Activated CD8-positive, alpha-beta memory T cell treated with anti-CD3 and anti-CD28 coated beads, Interleukin-2, amount 50 U/mL, for 24 hours (primary cell): ENCODE results near the gene CTIF.

Experiments used
- DNase-seq: peaks from one replicate; pipeline ENCODE4 v3.0.0-alpha.2; 2020; ENCODE audit errors: extremely low read depth

The CTIF gene

GRCh38 chr18:48847807-48848486 lies 309.1 kb downstream of the CTIF start:
- no peak for DNase-seq

GRCh38 chr18:48848641-48849143 lies 309.9 kb downstream of the CTIF start:
- DNase-seq, result no peak

GRCh38 chr18:48850822-48851598 lies 312.2 kb downstream of the CTIF start:
- no peak for DNase-seq

- DNase-seq, result no peak
Measured at GRCh38 chr18:48851599-48851960, 312.7 kb downstream of the CTIF start.

GRCh38 chr18:48852292-48852691 lies 313.5 kb downstream of the CTIF start:
- no peak for DNase-seq

- no peak for DNase-seq
Measured at GRCh38 chr18:48852794-48853193, 314.0 kb downstream of the CTIF start.

- DNase-seq, result no peak
Measured at GRCh38 chr18:48853588-48853987, 314.8 kb downstream of the CTIF start.

GRCh38 chr18:48854780-48855179 lies 315.9 kb downstream of the CTIF start:
- no peak for DNase-seq

GRCh38 chr18:48855422-48856377 lies 316.9 kb downstream of the CTIF start:
- DNase-seq, result no peak

- no peak for DNase-seq
Measured at GRCh38 chr18:48857023-48857694, 318.3 kb downstream of the CTIF start.

- DNase-seq, result no peak
Measured at GRCh38 chr18:48858676-48859075, 319.8 kb downstream of the CTIF start.

GRCh38 chr18:48859311-48860268 lies 320.8 kb downstream of the CTIF start:
- no peak for DNase-seq

GRCh38 chr18:48860269-48861180 lies 321.7 kb downstream of the CTIF start:
- DNase-seq, result no peak

- DNase-seq, result no peak
Measured at GRCh38 chr18:48861181-48861708, 322.4 kb downstream of the CTIF start.

GRCh38 chr18:48862132-48862531 lies 323.3 kb downstream of the CTIF start:
- DNase-seq, result no peak

- DNase-seq, result no peak
Measured at GRCh38 chr18:48862678-48863270, 323.9 kb downstream of the CTIF start.

GRCh38 chr18:48863432-48864065 lies 324.7 kb downstream of the CTIF start:
- no peak for DNase-seq

GRCh38 chr18:48864876-48865275 lies 326.0 kb downstream of the CTIF start:
- no peak for DNase-seq
